Retinal pigment epithelial cell (primary cell): ENCODE measurements around the gene DOK7.

Source experiments
- DNase-seq: peaks from one replicate; pipeline ENCODE4 v3.0.0-alpha.2; 2010; ENCODE audit warnings: low read depth
- H3K4me3 ChIP-seq: 2 replicates; pipeline ENCODE4 v1.5.1; 2011; ENCODE audit warnings: mild to moderate bottlenecking, low read length, control low read depth, moderate library complexity
- TF ChIP-seq, protein P1 (sequence below): conservative IDR thresholded peaks from 2 replicates; pipeline ENCODE4 v1.5.1; 2011; ENCODE audit warnings: low read depth, low read length, control low read depth, inconsistent platforms

Gene DOK7

DNA sequence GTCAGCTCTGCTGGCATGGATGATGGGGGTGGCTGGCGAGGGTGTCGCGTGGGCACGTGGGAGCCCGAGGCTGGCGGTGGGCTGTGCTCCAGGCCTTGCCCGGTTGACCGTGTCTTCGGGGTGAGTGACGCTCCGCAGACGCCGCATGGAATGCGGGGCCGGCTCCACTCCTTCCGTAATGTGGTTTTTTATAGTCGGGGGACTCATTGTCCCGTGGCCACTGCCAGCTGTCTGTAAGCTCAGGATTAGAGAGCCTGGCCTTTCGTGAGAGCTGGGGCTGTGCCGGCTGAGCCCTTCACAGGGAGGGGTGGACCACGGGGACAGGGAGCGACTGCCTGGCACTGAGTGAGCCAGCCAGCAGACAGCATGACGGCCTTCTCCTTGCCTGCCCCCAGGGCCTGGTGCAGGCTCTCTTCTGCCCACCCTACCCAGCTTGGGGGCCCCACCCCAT lies 20.4 kb downstream of the DOK7 start:
- TF ChIP-seq, protein P1, sequence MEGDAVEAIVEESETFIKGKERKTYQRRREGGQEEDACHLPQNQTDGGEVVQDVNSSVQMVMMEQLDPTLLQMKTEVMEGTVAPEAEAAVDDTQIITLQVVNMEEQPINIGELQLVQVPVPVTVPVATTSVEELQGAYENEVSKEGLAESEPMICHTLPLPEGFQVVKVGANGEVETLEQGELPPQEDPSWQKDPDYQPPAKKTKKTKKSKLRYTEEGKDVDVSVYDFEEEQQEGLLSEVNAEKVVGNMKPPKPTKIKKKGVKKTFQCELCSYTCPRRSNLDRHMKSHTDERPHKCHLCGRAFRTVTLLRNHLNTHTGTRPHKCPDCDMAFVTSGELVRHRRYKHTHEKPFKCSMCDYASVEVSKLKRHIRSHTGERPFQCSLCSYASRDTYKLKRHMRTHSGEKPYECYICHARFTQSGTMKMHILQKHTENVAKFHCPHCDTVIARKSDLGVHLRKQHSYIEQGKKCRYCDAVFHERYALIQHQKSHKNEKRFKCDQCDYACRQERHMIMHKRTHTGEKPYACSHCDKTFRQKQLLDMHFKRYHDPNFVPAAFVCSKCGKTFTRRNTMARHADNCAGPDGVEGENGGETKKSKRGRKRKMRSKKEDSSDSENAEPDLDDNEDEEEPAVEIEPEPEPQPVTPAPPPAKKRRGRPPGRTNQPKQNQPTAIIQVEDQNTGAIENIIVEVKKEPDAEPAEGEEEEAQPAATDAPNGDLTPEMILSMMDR = no peak
- DNase-seq = peak; percentile 87
- no peak overlapping the region for H3K4me3 ChIP-seq

DNA sequence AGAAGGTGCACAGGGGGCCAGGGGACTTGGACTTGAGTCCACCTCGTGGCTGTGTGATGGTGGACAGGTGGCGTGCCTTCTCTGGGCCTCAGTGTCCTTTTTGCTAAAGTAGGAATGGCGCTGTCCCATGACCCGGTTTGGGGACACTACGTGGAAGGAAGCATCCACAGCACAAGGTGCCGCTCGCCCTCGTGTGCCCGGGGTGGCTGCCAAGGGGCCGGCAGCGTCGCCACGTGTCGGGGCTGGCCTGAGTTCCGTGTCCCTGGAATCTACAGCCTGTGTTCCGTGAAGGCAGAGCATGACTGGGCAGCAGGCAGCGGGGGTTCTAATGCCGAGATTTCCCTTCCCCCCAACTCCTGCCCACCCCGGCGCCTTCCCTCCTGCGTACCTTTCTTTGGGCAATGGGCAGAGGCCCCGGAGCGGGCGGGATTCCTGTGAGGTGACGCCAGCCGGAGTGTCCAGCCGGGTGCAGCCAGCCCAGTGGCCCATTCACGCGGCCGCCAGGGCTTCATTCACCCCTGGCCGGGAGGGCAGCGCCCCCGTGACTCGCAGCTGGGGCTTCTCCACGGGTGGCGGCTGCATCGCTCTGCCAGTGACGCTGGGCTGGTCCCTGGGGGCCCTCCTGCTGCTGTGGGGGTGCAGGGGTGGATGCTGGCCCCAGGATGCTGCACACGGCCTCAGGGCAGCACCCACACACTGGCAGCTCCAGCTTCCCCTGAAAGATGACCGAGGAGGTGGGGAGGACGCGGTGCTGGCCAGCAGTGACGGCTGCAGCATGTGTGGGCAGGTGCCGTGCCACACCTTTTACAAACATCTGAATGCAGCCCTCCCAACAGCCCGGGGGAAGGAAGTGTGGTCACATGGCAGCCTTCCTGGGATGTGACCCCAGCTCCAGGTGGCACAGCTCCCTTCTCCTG lies 21.2 kb downstream of the DOK7 start:
- no peak overlapping the region for H3K4me3 ChIP-seq
- DNase-seq = no peak
- TF ChIP-seq, protein P1 = no peak

DNA sequence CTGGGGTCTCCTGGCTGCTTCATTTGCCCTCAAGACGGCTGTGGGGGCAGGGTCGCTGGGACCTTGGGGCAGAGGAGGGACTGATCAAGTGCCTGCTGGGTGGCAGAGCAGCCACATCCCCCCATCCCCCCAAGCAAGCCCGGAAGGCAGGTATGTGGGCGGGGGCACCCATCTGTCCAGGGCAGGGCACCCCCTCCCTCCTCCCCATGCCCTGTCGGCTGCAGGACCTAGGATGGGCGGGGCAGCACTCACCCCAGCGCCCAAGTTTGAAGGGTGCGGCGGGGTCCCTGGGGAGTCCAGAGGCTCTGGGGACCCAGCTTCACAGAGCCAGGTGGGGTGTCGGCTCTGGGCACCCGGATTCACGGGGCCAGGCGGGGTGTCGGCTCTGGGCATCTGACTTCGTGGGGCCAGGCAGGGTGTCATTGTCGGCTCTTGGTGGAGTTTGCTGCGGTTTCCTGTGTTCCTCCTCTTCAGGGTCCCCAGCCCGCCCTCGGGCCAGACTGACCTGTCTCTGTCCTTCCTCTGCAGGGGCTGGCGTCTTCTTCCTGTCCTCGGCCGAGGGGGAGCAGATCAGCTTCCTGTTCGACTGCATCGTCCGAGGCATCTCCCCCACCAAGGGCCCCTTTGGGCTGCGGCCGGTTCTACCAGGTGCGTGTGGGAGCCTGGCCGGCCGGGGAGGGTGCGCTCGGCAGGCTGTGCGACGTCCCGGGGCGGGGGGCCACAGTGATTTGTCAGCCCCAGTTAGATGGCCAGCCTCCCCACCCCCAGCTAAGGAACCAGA lies 22.1 kb downstream of the DOK7 start:
- TF ChIP-seq, protein P1 = no peak
- H3K4me3 ChIP-seq = no peak overlapping the region
- no peak for DNase-seq

DNA sequence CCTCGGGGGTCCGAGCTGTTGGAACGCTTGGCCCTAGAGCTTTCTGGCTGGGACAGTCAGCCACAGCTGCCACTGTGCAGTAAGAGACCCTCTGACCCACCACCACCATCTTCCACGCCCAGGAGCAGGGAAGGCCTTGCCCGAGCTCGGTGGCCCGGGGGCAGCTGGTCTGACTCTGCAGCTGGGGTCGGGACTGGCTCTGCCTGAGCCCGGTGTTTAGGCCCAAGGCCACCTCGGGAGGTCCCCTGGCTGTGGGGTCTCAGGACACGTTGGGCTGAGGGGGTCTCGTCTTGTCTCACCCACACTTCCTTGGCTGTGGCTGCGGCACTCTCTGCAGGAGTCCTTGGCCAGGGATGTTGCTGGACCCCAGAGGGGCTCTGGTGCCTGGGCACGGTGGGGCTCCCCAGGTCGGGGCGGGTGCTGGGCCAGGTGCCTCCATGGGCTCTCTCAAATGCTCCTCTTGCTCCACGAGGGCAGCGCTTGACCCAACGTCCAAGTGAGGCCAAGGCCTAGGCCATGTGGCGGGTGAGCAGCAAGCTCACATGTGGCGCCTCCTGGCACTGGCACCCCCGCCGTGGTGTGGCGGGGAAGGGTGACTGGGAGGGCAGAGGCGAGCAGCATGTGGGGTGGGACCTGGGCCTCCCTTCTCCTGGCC lies 22.9 kb downstream of the DOK7 start:
- DNase-seq = no peak
- no peak overlapping the region for H3K4me3 ChIP-seq
- TF ChIP-seq, protein P1 = no peak

DNA sequence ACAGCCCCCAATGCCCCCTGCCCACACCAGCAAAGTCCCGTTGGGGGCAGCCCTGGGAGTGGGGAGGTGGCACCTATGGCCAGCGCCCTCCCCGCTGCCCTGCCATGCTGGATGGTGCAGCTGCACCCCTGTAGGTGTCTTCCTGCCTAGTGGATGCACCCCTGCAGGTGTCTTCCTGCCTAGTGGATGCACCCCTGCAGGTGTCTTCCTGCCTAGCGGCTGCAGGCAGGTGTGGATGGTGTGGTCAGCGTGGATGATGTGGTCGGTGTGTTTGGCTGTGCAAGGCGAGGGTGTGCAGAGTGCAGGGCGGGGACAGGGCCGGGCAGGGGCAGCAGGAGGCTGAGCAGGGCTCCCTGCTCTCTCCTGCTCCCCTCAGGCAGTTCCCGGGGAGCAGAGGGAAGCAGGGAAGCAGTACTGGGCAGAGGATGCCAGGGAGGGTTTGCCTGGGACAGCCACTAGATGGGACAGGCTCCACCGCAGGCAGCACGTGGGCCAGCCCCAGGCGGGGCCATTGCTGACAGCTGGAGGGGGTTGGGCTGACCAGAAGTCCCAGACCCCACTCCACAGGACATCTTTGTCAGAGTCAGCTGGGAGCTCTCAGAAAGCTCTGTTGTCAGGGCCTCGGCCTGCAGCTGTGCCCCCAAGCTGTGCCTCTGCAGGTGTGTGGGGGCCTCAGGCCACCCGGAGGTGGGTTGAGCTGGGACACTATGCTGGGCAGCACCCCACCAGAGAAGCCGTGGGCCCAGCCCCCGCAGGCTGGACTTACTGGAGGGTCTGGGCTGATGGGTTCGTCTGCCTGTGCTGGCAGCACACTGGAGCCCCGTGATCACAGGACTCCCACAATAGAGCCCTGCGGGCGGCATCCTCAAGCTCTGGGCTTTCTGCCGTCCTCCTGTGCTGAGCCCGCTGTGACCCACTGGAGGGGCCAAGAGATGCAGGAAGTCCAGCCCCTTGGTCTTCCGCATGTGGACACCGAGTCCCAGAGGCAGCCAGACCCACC lies 23.7 kb downstream of the DOK7 start:
- TF ChIP-seq, protein P1 = no peak
- no peak overlapping the region for H3K4me3 ChIP-seq
- no peak for DNase-seq

DNA sequence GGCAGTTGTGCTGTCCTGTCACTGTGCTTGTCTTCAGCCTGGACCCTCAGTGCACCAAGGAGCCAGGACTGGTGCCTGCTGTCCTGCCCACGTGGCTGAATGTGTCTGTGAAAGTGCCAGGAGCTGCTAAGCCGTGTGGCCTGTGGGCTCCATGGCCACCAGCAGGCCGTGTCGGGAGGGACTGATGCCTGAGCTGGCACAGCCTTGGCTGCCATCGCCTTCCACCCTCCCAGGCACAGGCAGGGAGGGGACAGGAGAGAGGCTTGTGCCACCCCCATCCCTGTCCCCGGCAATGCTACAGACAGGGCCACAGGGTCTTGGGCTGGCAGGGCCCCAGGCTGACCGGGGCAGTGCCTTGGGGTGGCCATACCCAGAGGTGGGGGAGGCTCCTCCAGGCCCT lies 24.8 kb downstream of the DOK7 start:
- H3K4me3 ChIP-seq = no peak overlapping the region
- no peak for DNase-seq
- TF ChIP-seq, protein P1 = no peak
